ENCODE measurements around the gene EDDM13.

GRCh38 chr19:56269348-56269747, 3.2 kb upstream of the EDDM13 start:
- no peak for TF ChIP-seq EZH2phosphoT487 (IDR thresholded peaks at IDR 0.05; ENCODE audit: borderline replicate concordance, low read length)
- TF ChIP-seq, protein P1, sequence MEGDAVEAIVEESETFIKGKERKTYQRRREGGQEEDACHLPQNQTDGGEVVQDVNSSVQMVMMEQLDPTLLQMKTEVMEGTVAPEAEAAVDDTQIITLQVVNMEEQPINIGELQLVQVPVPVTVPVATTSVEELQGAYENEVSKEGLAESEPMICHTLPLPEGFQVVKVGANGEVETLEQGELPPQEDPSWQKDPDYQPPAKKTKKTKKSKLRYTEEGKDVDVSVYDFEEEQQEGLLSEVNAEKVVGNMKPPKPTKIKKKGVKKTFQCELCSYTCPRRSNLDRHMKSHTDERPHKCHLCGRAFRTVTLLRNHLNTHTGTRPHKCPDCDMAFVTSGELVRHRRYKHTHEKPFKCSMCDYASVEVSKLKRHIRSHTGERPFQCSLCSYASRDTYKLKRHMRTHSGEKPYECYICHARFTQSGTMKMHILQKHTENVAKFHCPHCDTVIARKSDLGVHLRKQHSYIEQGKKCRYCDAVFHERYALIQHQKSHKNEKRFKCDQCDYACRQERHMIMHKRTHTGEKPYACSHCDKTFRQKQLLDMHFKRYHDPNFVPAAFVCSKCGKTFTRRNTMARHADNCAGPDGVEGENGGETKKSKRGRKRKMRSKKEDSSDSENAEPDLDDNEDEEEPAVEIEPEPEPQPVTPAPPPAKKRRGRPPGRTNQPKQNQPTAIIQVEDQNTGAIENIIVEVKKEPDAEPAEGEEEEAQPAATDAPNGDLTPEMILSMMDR (IDR thresholded peaks at IDR 0.05; ENCODE audit: low read depth, low read length, poor library complexity, severe bottlenecking) = no peak

All from DOHH2 (cell line).